ENCODE measurements around the gene IGFBP6. TPM values are rescaled to one million over a fixed set of nuclear protein-coding genes. Genes with fewer than 3 reads are reported as not detected.

Gene IGFBP6
- total RNA-seq, 1 donor, result 577 TPM

- Histone ChIP-seq H3K79me2 (ENCODE audit: insufficient read depth, low read length) (peaks cover 25% of the 10 kb centered on the region), H2AFZ (ENCODE audit: low read length) (no peak overlapping the region), H3K36me3 (ENCODE audit: insufficient read depth, low read length) (peaks cover 64% of the 10 kb centered on the region), H3K27ac (ENCODE audit: low read depth, low read length) (peak overlapping the region; percentile 24), H3K27me3 (ENCODE audit: insufficient read depth, low read length) (no peaks in the 10 kb centered on the region), H3K4me3 (ENCODE audit: insufficient read depth, low read length) (no peak overlapping the region), H3K4me1 (ENCODE audit: insufficient read depth, low read length) (peaks cover 78% of the 10 kb centered on the region), H4K20me1 (ENCODE audit: insufficient read depth, low read length) (peaks cover 15% of the 10 kb centered on the region), H3K4me2 (ENCODE audit: insufficient read depth, low read length) (no peak overlapping the region), H3K9me3 (ENCODE audit: low read depth, low read length) (no peaks in the 10 kb centered on the region)
- peak; percentile 86 for DNase-seq (ENCODE audit: insufficient read length, low spot score, missing footprints)
- no peak for TF ChIP-seq CTCF (IDR thresholded peaks at IDR 0.05; ENCODE audit: extremely low read depth, low read depth, low read length)
Measured at GRCh38 chr12:53067074-53067992, 30.1 kb upstream of the IGFBP6 start.

DNA sequence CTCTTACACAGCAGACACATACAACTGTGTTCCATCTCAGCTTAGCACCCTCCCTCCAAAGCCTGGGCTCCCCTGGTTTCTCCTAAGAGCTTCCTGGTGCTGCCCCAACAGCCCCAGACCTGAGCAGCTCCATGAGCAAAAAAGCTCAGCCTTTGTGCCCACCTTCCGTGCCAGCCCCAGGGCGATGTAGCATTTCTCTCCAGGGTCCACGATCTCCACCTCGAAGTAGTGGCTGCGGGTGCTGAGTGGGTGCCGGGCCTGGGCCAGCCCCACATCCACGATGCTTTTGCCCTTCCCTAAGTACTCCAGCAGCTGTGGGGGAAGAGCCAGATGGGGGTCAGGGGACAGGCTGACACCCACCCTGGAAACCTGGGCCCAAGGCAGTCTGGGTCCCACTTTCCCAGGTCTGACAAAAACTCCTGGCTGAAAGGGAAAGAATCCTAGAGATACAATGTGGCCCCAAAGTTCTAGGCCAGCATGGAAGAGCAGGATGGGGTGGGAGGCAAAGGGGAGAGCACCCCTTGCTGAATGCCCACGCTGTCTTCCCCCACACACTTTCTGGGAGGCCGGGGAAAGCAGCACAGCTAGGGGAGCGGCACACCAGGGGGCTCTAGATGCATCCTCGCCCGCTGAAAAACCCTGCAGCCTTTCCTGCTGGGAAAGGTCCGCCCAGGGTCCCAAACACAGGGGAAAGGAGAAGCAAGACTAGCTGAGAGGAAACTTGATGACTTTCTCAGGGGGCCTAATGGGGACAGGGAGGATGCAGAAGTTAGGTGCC is 29.3 kb upstream of the IGFBP6 start:
- peak; percentile 87 for DNase-seq (ENCODE audit: insufficient read length, low spot score, missing footprints)
- H3K4me1 ChIP-seq (ENCODE audit: insufficient read depth, low read length), result peaks cover 72% of the 10 kb centered on the region
- H2AFZ ChIP-seq (ENCODE audit: low read length), result no peak overlapping the region
- H3K36me3 ChIP-seq (ENCODE audit: insufficient read depth, low read length), result peaks cover 59% of the 10 kb centered on the region
- H3K27ac ChIP-seq (ENCODE audit: low read depth, low read length), result peak overlapping the region; percentile 27
- H3K4me2 ChIP-seq (ENCODE audit: insufficient read depth, low read length), result no peak overlapping the region
- H4K20me1 ChIP-seq (ENCODE audit: insufficient read depth, low read length), result peaks cover 10% of the 10 kb centered on the region
- no peaks in the 10 kb centered on the region for H3K27me3 ChIP-seq (ENCODE audit: insufficient read depth, low read length)
- H3K9me3 ChIP-seq (ENCODE audit: low read depth, low read length), result no peaks in the 10 kb centered on the region
- H3K79me2 ChIP-seq (ENCODE audit: insufficient read depth, low read length), result peaks cover 26% of the 10 kb centered on the region
- no peak overlapping the region for H3K4me3 ChIP-seq (ENCODE audit: insufficient read depth, low read length)
- TF ChIP-seq CTCF (IDR thresholded peaks at IDR 0.05; ENCODE audit: extremely low read depth, low read depth, low read length), result no peak

- Histone ChIP-seq H3K27me3 (ENCODE audit: insufficient read depth, low read length) (no peaks in the 10 kb centered on the region), H3K79me2 (ENCODE audit: insufficient read depth, low read length) (peaks cover 29% of the 10 kb centered on the region), H3K4me1 (ENCODE audit: insufficient read depth, low read length) (peaks cover 65% of the 10 kb centered on the region), H3K4me2 (ENCODE audit: insufficient read depth, low read length) (no peak overlapping the region), H2AFZ (ENCODE audit: low read length) (no peak overlapping the region), H3K27ac (ENCODE audit: low read depth, low read length) (peak overlapping the region; percentile 27), H3K9me3 (ENCODE audit: low read depth, low read length) (no peaks in the 10 kb centered on the region), H4K20me1 (ENCODE audit: insufficient read depth, low read length) (peaks cover 4% of the 10 kb centered on the region), H3K4me3 (ENCODE audit: insufficient read depth, low read length) (no peak overlapping the region), H3K36me3 (ENCODE audit: insufficient read depth, low read length) (peaks cover 59% of the 10 kb centered on the region)
- DNase-seq (ENCODE audit: insufficient read length, low spot score, missing footprints), result peak; percentile 87
- TF ChIP-seq CTCF (IDR thresholded peaks at IDR 0.05; ENCODE audit: extremely low read depth, low read depth, low read length), result no peak
Measured at GRCh38 chr12:53068811-53069585, 28.5 kb upstream of the IGFBP6 start.
